ENCODE measurements around the gene DCXR.

The DCXR gene

GRCh38 chr17:82083533-82084359 lies 46.2 kb upstream of the DCXR start:
- H3K27ac ChIP-seq = no peak overlapping the region
- no peaks in the 10 kb centered on the region for H3K27me3 ChIP-seq
- no peak overlapping the region for H3K4me3 ChIP-seq (ENCODE audit: low read depth in 1 of 2, low read length in 1 of 2)
- H3K36me3 ChIP-seq = peaks cover 61% of the 10 kb centered on the region
- no peak for TF ChIP-seq CTCF (IDR thresholded peaks at IDR 0.05)
- H3K9me3 ChIP-seq = no peaks in the 10 kb centered on the region
- H3K4me1 ChIP-seq (ENCODE audit: control insufficient read depth in 1 of 2, insufficient read depth in 1 of 2, low read depth in 1 of 2, low read length in 1 of 2) = no peaks in the 10 kb centered on the region

- H3K36me3 ChIP-seq = peaks cover 54% of the 10 kb centered on the region
- no peak for TF ChIP-seq CTCF (IDR thresholded peaks at IDR 0.05)
- H3K9me3 ChIP-seq = no peaks in the 10 kb centered on the region
- H3K4me1 ChIP-seq (ENCODE audit: control insufficient read depth in 1 of 2, insufficient read depth in 1 of 2, low read depth in 1 of 2, low read length in 1 of 2) = no peaks in the 10 kb centered on the region
- no peaks in the 10 kb centered on the region for H3K27me3 ChIP-seq
- no peak overlapping the region for H3K4me3 ChIP-seq (ENCODE audit: low read depth in 1 of 2, low read length in 1 of 2)
- H3K27ac ChIP-seq = no peak overlapping the region
Measured at GRCh38 chr17:82083009-82083408, 45.5 kb upstream of the DCXR start.

- Histone ChIP-seq H3K36me3 (peaks cover 48% of the 10 kb centered on the region), H3K27me3 (no peaks in the 10 kb centered on the region), H3K9me3 (no peaks in the 10 kb centered on the region), H3K4me1 (ENCODE audit: control insufficient read depth in 1 of 2, insufficient read depth in 1 of 2, low read depth in 1 of 2, low read length in 1 of 2) (no peaks in the 10 kb centered on the region), H3K4me3 (ENCODE audit: low read depth in 1 of 2, low read length in 1 of 2) (no peak overlapping the region), H3K27ac (no peak overlapping the region)
- TF ChIP-seq CTCF (IDR thresholded peaks at IDR 0.05) = no peak
Measured at GRCh38 chr17:82082456-82082855, 45.0 kb upstream of the DCXR start.

GRCh38 chr17:82081966-82082365 lies 44.5 kb upstream of the DCXR start:
- H3K27ac ChIP-seq = no peak overlapping the region
- no peaks in the 10 kb centered on the region for H3K4me1 ChIP-seq (ENCODE audit: control insufficient read depth in 1 of 2, insufficient read depth in 1 of 2, low read depth in 1 of 2, low read length in 1 of 2)
- no peaks in the 10 kb centered on the region for H3K9me3 ChIP-seq
- H3K27me3 ChIP-seq = no peaks in the 10 kb centered on the region
- H3K4me3 ChIP-seq (ENCODE audit: low read depth in 1 of 2, low read length in 1 of 2) = no peak overlapping the region
- peaks cover 43% of the 10 kb centered on the region for H3K36me3 ChIP-seq
- TF ChIP-seq CTCF (IDR thresholded peaks at IDR 0.05) = no peak

GRCh38 chr17:82081546-82081945 lies 44.0 kb upstream of the DCXR start:
- Histone ChIP-seq H3K27ac (no peak overlapping the region), H3K9me3 (no peaks in the 10 kb centered on the region), H3K4me1 (ENCODE audit: control insufficient read depth in 1 of 2, insufficient read depth in 1 of 2, low read depth in 1 of 2, low read length in 1 of 2) (no peaks in the 10 kb centered on the region), H3K4me3 (ENCODE audit: low read depth in 1 of 2, low read length in 1 of 2) (no peak overlapping the region), H3K27me3 (no peaks in the 10 kb centered on the region), H3K36me3 (peaks cover 40% of the 10 kb centered on the region)
- TF ChIP-seq CTCF (IDR thresholded peaks at IDR 0.05) = no peak
